H1 (cell line): ENCODE results near the gene CDC14C. TPM values are rescaled to one million over a fixed set of nuclear protein-coding genes. Genes with fewer than 3 reads are reported as not detected.

ENCODE experiments used
- FOSL1 ChIP-seq: IDR thresholded peaks from 2 replicates; pipeline ENCODE4 v1.6.1; 2011; ENCODE audit warnings: mild to moderate bottlenecking, low read depth, low read length, moderate library complexity; ENCODE audit not compliant: insufficient read depth
- GTF2F1 ChIP-seq: IDR thresholded peaks from 2 replicates; pipeline ENCODE4 v1.6.1; 2012; ENCODE audit warnings: low read depth, low read length, improper control_type of control experiment, borderline replicate concordance
- HDAC6 ChIP-seq: IDR thresholded peaks from one replicate; pipeline ENCODE4 v1.7.1; 2012; ENCODE audit warnings: low read depth, mild to moderate bottlenecking, inconsistent platforms, low read length, moderate library complexity
- POLR2A ChIP-seq, 2 experiments: IDR thresholded peaks; 1 replicate in 1 of 2; 2 replicates in 1 of 2; pipeline ENCODE4 v1.6.1; 2011; ENCODE audit warnings: low read depth in 2 of 2, low read length in 2 of 2, mild to moderate bottlenecking in 2 of 2; ENCODE audit errors: control extremely low read depth in 1 of 2
- TEAD4 ChIP-seq: IDR thresholded peaks from 2 replicates; pipeline ENCODE4 v1.6.1; 2012; ENCODE audit warnings: low read depth, low read length, inconsistent platforms, mixed read lengths
- polyA plus RNA-seq, 7 experiments: library from polyadenylated mRNA; depleted of rRNA in 3 of 7; stranded (reverse) in 5 of 7; unstranded in 2 of 7; fragments of >200 nt in 5 of 7; fragments of 200-250 nt in 2 of 7; gene quantifications; 1 replicate in 5 of 7; 2 replicates in 1 of 7; 4 replicates in 1 of 7; pipeline versions ENCODE4 v1.2.1 to v1.2.3, GENCODE V29; 2011 to 2013; ENCODE audit warnings: missing spikeins in 2 of 7, mixed read lengths in 2 of 7
- total RNA-seq: library from RNA; stranded (reverse); fragmentation: NEBNext Ultra II Directional; extraction: Animal tissue kit (Norgen Biotek cat#: 25700); gene quantifications from 2 replicates; pipeline ENCODE4 v1.2.1, GENCODE V29; 2021

CDC14C gene
- total and polyA plus RNA-seq, 2 of the 8 experiments (the other 6 are each of a cell fraction or from before 2014, with no cell fraction given), result 0.09 TPM; not detected in 1

- TF ChIP-seq FOSL1 (no peak), HDAC6 (no peak), TEAD4 (no peak), POLR2A (IDR thresholded peaks at IDR 0.05; ENCODE audit: control extremely low read depth in 1 of 2, low read depth in 2 of 2, low read length in 2 of 2) (no peak), GTF2F1 (no peak)
Measured at GRCh38 chr7:48887500-48887899, 36.8 kb upstream of the CDC14C start (continued).
